Trophoblast cell (in vitro differentiated cells and primary cell): ENCODE measurements around the gene ATP6V1B1.

ENCODE experiments used
- DNase-seq, 2 donors: peaks; one replicate each; pipeline ENCODE4 v3.0.0-alpha.2; 2016
- H2AFZ ChIP-seq: 2 replicates; pipeline ENCODE4 v1.6.1; 2013; ENCODE audit warnings: low read length, moderate library complexity, mild to moderate bottlenecking; ENCODE audit not compliant: insufficient read depth, poor library complexity
- H2AK5ac ChIP-seq: 2 replicates; pipeline ENCODE4 v1.6.1; 2013; ENCODE audit warnings: mild to moderate bottlenecking, low read length
- H2BK120ac ChIP-seq: 2 replicates; pipeline ENCODE4 v1.6.1; 2013; ENCODE audit warnings: low read length, mild to moderate bottlenecking, moderate library complexity; ENCODE audit not compliant: insufficient read depth, poor library complexity
- H2BK12ac ChIP-seq: 2 replicates; pipeline ENCODE4 v1.6.1; 2013; ENCODE audit warnings: mild to moderate bottlenecking, low read length, moderate library complexity
- H2BK5ac ChIP-seq: 2 replicates; pipeline ENCODE4 v1.6.1; 2013; ENCODE audit warnings: low read length, low read depth, moderate library complexity, mild to moderate bottlenecking; ENCODE audit not compliant: poor library complexity
- H3K14ac ChIP-seq: 2 replicates; pipeline ENCODE4 v1.6.1; 2013; ENCODE audit warnings: mild to moderate bottlenecking, low read length
- H3K18ac ChIP-seq: 2 replicates; pipeline ENCODE4 v1.6.1; 2013; ENCODE audit warnings: mild to moderate bottlenecking, low read length
- H3K23ac ChIP-seq: 2 replicates; pipeline ENCODE4 v1.6.1; 2013; ENCODE audit warnings: low read length
- H3K27ac ChIP-seq: 2 replicates; pipeline ENCODE4 v1.5.1; 2013; ENCODE audit warnings: low read depth, mild to moderate bottlenecking, inconsistent platforms, low read length, moderate library complexity
- H3K27me3 ChIP-seq: 2 replicates; pipeline ENCODE4 v1.6.1; 2013; ENCODE audit warnings: inconsistent platforms, mild to moderate bottlenecking, low read length, moderate library complexity; ENCODE audit not compliant: insufficient read depth
- H3K36me3 ChIP-seq, 2 experiments: 1 replicate in 1 of 2; 2 replicates in 1 of 2; pipeline ENCODE4 v1.6.1; 2013; ENCODE audit warnings: low read length in 2 of 2, mild to moderate bottlenecking in 2 of 2, moderate library complexity in 1 of 2; ENCODE audit not compliant: insufficient read depth in 2 of 2, control insufficient read depth in 1 of 2
- H3K4ac ChIP-seq: 2 replicates; pipeline ENCODE4 v1.6.1; 2013; ENCODE audit warnings: low read depth, mild to moderate bottlenecking, low read length, moderate library complexity
- H3K4me1 ChIP-seq, 2 experiments: 1 replicate in 1 of 2; 2 replicates in 1 of 2; pipeline ENCODE4 v1.6.1; 2013; ENCODE audit warnings: low read length in 2 of 2, mild to moderate bottlenecking in 2 of 2, moderate library complexity in 1 of 2; ENCODE audit not compliant: insufficient read depth in 2 of 2, control insufficient read depth in 1 of 2
- H3K4me2 ChIP-seq: 2 replicates; pipeline ENCODE4 v1.6.1; 2013; ENCODE audit warnings: inconsistent platforms, mild to moderate bottlenecking, low read length, moderate library complexity
- H3K4me3 ChIP-seq: 2 replicates; pipeline ENCODE4 v1.5.1; 2013; ENCODE audit warnings: mild to moderate bottlenecking, low read depth, low read length, inconsistent platforms
- H3K79me1 ChIP-seq: one replicate; pipeline ENCODE4 v1.6.1; 2013; ENCODE audit warnings: low read length
- H3K79me2 ChIP-seq: 2 replicates; pipeline ENCODE4 v1.6.1; 2013; ENCODE audit warnings: low read length, mild to moderate bottlenecking; ENCODE audit not compliant: control insufficient read depth, insufficient read depth, poor library complexity
- H3K9ac ChIP-seq: 2 replicates; pipeline ENCODE4 v1.6.1; 2013; ENCODE audit warnings: mild to moderate bottlenecking, low read length
- H3K9me3 ChIP-seq: 2 replicates; pipeline ENCODE4 v1.6.1; 2013; ENCODE audit warnings: low read depth, mild to moderate bottlenecking, control low read depth, inconsistent platforms, low read length; ENCODE audit not compliant: insufficient read depth
- H4K12ac ChIP-seq: 2 replicates; pipeline ENCODE4 v1.6.1; 2013; ENCODE audit warnings: low read depth, mild to moderate bottlenecking, low read length, moderate library complexity
- H4K8ac ChIP-seq: 2 replicates; pipeline ENCODE4 v1.6.1; 2013; ENCODE audit warnings: low read depth, mild to moderate bottlenecking, low read length, moderate library complexity
- H4K91ac ChIP-seq: one replicate; pipeline ENCODE4 v1.6.1; 2013; ENCODE audit warnings: low read depth, mild to moderate bottlenecking, low read length, moderate library complexity
- WGBS: extraction: QIAGEN DNeasy Blood & Tissue Kit; methylation state at CpG from one replicate; pipeline ENCODE4 v1.1.7; 2013; ENCODE audit warnings: missing lambda C conversion rate; ENCODE audit not compliant: insufficient read length, insufficient coverage; ENCODE audit errors: extremely low coverage; 5-methylcytosine and 5-hydroxymethylcytosine counted together

ATP6V1B1 gene

DNA sequence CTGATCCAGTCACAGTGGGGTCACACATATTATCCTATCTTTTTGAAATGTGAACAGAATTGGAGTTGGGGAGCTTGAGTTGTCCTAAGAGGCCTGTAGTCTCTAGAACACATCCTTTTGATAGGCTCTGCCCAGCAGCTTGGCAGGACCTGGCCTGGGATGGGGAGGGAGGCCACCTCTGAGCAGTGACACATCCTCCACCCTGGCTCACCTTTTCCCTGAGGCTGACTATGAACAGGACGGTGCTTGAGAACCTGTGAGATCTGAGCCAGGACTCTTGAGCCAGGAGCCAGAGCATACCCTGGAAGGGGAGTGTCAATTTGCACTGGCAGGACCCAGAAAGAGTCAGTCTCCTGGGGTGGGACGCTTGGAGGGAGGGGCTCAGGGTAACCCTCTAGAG lies 17.7 kb upstream of the ATP6V1B1 start:
- Histone ChIP-seq H2BK120ac (no peak overlapping the region), H4K8ac (no peak overlapping the region), H3K14ac (no peak overlapping the region), H3K27ac (no peak overlapping the region), H3K4ac (no peak overlapping the region), H3K79me2 (no peaks in the 10 kb centered on the region), H3K27me3 (no peaks in the 10 kb centered on the region), H2AFZ (no peak overlapping the region), H3K4me3 (no peak overlapping the region), H2AK5ac (no peak overlapping the region), H2BK5ac (no peak overlapping the region), H3K23ac (no peak overlapping the region), H3K4me1 (peaks cover 0 to 2% of the 10 kb centered on the region in 2 experiments), H2BK12ac (no peak overlapping the region), H3K9me3 (peaks cover 3% of the 10 kb centered on the region), H3K9ac (no peak overlapping the region), H4K91ac (no peak overlapping the region), H3K36me3 (no peaks in the 10 kb centered on the region), H3K18ac (no peak overlapping the region), H3K4me2 (no peak overlapping the region), H4K12ac (no peak overlapping the region), H3K79me1 (no peaks in the 10 kb centered on the region)
- WGBS = no CpG with 5 or more reads among the region's 2 CpGs
- DNase-seq = no peak

DNA sequence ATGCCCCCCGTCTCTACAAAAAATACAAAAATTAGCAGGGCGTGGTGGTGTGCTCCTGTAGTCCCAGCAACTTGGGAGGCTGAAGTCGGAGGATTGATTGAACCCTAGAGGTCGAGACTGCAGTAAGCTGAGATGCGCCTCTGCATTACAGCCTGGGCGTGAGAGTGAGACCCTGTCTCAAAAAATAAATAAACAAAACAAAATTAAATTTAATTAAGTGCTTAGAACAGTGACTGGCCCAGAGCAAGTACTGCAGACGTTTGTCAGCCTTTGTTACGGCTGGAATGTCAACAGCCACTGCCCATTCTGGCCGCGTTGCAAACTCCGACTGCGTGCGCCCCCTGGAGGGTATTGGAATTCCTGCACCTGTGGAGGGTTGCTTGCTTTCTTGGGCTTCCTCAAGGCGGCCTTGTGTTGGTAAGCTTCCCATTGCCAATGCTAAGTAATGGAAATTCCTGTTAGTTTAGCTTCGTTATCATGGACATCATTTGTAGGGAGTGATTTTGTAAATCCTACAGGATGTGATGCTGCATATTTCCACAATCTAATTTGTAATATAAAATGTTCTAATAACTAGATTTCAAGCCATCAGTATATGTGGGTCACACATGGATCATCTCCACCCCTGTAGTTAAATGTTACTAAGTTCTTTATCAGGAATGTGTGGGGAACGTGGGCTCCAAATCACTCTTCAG lies 15.9 kb upstream of the ATP6V1B1 start:
- H3K9me3 ChIP-seq = peaks cover 4% of the 10 kb centered on the region
- H3K27ac ChIP-seq = no peak overlapping the region
- no peak overlapping the region for H4K8ac ChIP-seq
- no peak overlapping the region for H3K9ac ChIP-seq
- DNase-seq = peak; percentile 86 to 97
- no peak overlapping the region for H3K4me3 ChIP-seq
- no peak overlapping the region for H2BK12ac ChIP-seq
- H2BK5ac ChIP-seq = no peak overlapping the region
- no peaks in the 10 kb centered on the region for H3K79me2 ChIP-seq
- H2AFZ ChIP-seq = no peak overlapping the region
- H3K4me1 ChIP-seq = peaks cover 0 to 2% of the 10 kb centered on the region in 2 experiments
- no CpG with 5 or more reads among the region's 16 CpGs for WGBS
- H3K36me3 ChIP-seq = no peaks in the 10 kb centered on the region
- H2BK120ac ChIP-seq = no peak overlapping the region
- no peak overlapping the region for H3K23ac ChIP-seq
- no peaks in the 10 kb centered on the region for H3K27me3 ChIP-seq
- no peak overlapping the region for H3K18ac ChIP-seq
- H3K4me2 ChIP-seq = no peak overlapping the region
- H4K91ac ChIP-seq = no peak overlapping the region
- no peak overlapping the region for H3K14ac ChIP-seq
- H3K4ac ChIP-seq = no peak overlapping the region
- no peak overlapping the region for H4K12ac ChIP-seq
- no peaks in the 10 kb centered on the region for H3K79me1 ChIP-seq
- no peak overlapping the region for H2AK5ac ChIP-seq

DNA sequence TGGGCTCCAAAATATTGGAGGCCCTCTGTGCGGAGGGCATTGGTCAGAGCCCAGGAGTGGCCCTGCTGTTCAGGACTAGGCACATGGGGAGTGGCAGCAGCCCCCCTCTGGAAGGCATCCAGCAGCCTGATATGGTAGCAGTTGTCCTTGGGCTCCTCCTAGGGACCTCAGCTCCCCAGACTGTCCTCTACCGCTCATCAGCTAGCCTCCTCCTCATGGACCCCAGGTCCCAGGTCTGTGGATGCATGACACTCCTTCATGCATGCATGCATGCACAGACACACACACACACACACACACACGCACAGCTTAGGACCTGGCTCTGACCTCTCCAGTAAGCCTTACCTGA lies 15.4 kb upstream of the ATP6V1B1 start:
- Histone ChIP-seq H3K18ac (no peak overlapping the region), H3K27ac (no peak overlapping the region), H4K12ac (no peak overlapping the region), H3K79me2 (no peaks in the 10 kb centered on the region), H3K27me3 (no peaks in the 10 kb centered on the region), H3K9ac (no peak overlapping the region), H3K23ac (no peak overlapping the region), H3K14ac (no peak overlapping the region), H3K4ac (no peak overlapping the region), H3K4me3 (peak overlapping the region; percentile 12), H2BK12ac (no peak overlapping the region), H2AFZ (no peak overlapping the region), H2BK120ac (no peak overlapping the region), H3K36me3 (no peaks in the 10 kb centered on the region), H3K79me1 (no peaks in the 10 kb centered on the region), H2BK5ac (no peak overlapping the region), H4K91ac (no peak overlapping the region), H3K4me1 (peaks cover 0 to 2% of the 10 kb centered on the region in 2 experiments), H2AK5ac (no peak overlapping the region), H3K4me2 (no peak overlapping the region), H4K8ac (no peak overlapping the region), H3K9me3 (peaks cover 5% of the 10 kb centered on the region)
- WGBS = no CpG with 5 or more reads among the region's 3 CpGs
- no peak for DNase-seq

DNA sequence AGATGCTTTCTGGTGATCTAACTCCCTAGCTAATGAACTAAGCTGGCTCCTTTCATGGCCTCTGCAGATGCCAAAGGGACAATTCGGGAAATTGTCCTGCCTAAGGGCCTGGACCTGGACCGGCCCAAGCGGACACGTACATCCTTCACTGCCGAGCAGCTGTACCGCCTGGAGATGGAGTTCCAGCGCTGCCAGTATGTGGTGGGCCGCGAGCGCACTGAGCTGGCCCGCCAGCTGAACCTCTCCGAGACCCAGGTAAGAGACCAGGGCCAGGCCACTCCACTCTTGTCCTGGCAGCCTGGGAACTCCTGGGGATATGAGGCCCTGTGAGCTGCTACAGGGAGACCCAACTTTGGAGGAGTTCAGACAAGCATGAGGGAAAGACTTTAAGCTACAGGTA lies 14.7 kb upstream of the ATP6V1B1 start:
- no peak overlapping the region for H3K4ac ChIP-seq
- H3K9me3 ChIP-seq = peaks cover 5% of the 10 kb centered on the region
- H3K36me3 ChIP-seq = no peaks in the 10 kb centered on the region
- H2BK5ac ChIP-seq = no peak overlapping the region
- H3K9ac ChIP-seq = no peak overlapping the region
- no peak overlapping the region for H2BK12ac ChIP-seq
- H3K79me1 ChIP-seq = no peaks in the 10 kb centered on the region
- no peak overlapping the region for H3K4me3 ChIP-seq
- no peak overlapping the region for H3K23ac ChIP-seq
- no peaks in the 10 kb centered on the region for H3K79me2 ChIP-seq
- H4K12ac ChIP-seq = no peak overlapping the region
- WGBS = no CpG with 5 or more reads among the region's 12 CpGs
- H3K4me1 ChIP-seq = peaks cover 0 to 2% of the 10 kb centered on the region in 2 experiments
- no peak overlapping the region for H3K18ac ChIP-seq
- H3K14ac ChIP-seq = no peak overlapping the region
- H2AK5ac ChIP-seq = no peak overlapping the region
- no peak overlapping the region for H4K8ac ChIP-seq
- H4K91ac ChIP-seq = no peak overlapping the region
- no peaks in the 10 kb centered on the region for H3K27me3 ChIP-seq
- no peak for DNase-seq
- H3K27ac ChIP-seq = no peak overlapping the region
- H2AFZ ChIP-seq = no peak overlapping the region
- H3K4me2 ChIP-seq = no peak overlapping the region
- H2BK120ac ChIP-seq = no peak overlapping the region
